ENCODE results near the gene SPAG7.

SPAG7 gene

DNA sequence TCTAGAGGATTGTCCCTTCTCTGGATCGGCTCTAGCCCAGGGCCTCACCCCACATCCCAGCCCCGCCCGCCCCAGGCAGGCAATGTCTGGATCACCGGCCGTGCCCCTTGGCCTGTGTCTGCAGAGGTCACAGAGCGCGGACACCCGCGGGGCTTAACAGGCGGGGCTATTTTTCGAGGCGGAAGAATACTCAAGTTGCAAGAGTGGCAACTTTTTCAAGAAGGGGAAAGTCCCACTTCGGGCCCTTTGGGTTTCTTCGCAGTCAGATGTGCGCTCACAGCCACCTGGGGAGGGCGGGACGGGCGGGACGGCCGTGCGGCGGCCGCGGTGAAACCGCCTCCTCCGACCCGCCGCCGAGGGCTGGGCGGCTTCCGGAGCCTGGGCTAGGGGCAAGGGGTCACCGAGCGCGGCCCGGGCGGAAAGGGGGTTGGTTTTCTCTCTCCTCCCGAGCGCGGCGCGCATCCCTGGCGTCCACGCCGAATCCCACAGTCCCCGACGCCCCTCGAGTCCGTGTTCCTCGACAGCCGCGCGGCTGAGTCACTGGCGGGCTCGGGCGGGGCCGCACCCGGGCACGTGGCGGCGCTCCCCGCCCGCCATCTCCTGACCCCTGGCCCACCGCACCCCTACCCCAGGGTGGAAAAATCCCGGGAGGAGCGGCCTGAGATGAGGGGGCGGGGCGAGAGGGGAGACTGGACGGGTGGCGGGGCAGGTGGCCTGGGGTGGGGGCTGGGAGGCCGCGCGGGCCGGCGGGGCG lies 18.1 kb downstream of the SPAG7 start:
- FAIRE-seq, result no peak

DNA sequence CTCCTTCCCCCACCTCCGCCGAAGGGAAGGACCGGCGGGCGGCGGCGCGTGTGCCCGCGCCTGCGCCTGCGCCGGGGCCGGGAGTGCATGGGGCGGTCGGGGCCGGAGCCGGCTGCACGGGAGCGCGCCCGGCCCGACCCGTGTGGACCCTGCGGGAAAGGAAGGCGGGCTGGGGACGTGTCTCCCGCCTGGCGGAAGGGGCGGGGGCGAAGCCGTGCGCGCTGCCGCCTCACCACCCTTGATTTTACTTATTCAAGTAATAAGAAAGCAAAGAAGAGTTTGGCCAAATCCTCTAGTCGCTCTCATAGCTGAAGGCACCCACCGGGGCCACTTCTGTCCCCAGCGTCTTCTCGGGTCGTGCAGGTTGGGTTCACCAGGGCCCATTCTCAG lies 18.7 kb downstream of the SPAG7 start:
- no peak for FAIRE-seq

DNA sequence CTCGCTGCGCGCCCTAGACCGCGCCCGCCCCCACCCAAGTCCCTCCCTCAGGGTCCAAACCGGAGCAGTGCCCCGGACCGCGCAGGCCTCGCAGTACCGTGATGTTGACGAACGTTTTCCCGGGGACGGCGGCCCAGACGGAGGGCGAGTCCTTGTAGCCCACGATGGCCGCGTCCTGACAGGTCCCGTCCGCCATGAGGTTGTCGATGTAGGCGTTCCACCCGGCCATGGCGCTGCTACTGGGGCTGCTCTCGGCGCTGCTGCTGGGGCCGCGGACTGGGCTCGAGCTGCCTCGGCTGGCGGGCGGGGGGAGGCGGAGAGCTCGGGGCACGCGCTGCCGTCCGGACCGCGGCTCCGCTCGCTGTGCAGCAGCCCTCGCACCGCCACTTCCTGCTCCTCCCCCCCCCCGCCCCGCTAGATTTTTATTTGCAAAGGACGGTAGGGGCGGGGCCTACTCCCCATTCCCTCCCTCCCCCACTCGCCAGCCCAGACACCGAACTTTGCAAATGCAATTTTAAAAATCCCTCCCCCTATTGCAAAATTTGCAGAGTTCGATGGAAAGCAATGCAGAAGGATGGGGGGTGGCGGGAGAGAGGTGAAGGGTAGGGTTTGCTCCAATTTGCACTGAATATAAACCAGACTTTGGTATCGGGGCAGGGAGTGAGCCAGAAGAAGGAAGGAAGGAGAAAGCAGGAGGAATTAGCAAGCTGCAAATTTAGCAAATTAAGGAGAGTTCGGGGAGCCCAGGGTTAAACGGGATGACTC lies 19.3 kb downstream of the SPAG7 start, which contains the start of gene PFN1:
PFN1 (minus strand) TSS at position 365 of the 765 bp plus-strand sequence; CDS start at position 229, 136 bp downstream.
- no peak for FAIRE-seq

DNA sequence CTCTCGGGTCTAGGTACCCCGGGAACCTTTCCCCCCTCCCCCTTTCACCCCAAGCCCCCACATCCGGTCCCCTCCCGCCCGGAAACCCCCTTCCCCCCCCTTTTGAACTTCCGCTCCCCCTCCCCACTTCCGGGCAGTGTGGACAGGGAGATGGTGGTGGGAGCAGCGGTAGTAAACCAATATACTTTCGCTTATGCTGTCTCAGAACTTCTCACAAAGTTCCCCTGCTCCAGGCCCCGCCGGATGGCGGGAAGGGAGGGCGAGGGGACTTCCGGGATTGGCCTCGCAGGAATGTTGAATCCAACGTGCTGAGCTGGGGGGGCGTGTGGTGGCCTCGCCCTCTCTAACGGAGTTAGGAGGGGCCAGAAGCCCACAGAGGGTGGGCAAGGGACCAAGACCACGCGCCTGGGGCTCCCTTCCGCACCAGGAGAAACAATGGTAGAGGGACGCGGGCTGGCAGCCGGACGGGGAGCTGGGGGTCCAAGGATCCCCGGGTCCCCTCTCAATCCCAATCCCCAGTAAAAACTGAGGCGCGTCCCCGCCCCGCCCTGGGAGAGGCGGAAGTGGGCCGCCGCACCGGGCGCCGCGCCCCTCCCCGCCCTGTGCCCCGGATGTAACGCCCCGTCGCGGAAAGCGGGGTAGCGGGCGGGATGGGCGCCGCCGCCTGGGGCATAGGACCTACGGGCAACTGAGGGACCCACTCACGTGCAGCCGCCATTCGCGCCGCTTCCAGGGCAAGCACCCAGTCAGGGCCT lies 20.0 kb downstream of the SPAG7 start:
- no peak for FAIRE-seq

DNA sequence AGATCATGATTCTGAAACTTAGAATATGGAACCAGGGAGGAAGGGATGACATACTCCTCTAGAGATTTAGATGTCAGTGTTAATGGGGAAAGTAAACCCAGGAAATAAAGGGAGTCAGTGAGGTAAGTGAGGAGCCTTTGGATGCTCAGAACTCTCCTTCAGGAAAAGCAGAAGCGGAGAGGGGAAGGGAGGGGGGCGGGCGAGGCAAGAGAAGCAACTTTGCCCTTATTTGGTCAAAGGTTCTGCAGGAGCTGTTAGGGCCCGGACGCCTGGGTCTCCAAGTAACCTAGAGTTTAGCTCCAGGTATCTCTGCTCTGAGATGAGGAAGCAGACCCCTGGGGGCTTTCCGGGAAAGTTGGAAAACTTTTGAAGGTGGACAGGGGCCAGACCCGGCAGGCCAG lies 20.6 kb downstream of the SPAG7 start:
- no peak for FAIRE-seq

DNA sequence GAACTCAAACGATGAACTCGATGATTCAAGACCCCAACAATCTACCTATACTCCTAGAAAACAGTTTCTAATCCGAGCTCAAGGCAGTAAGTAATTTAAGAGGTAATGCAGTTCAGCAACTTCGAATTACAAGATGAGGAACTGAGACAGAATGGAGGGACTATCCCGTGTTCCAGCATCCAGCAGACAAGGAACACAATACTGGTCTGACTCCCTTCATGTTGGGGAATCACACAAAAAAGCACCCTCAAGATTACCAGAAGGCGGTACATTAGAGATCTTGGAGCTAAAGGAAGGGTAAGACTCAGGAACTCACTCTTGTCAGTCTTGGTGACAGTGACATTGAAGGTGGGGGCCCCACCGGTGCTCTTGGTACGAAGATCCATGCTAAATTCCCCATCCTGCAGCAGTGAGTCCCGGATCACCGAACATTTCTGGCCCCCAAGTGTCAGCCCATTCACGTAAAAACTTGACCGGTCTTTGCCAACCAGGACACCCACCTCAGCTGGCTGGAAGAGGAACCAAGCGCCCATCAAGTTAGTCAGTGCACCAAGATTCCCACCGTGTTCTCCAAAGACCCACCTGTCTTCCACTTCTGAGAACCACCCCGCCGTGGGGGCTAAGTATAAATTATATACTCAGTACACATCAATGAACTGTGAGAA lies 21.2 kb downstream of the SPAG7 start:
- FAIRE-seq, result no peak

DNA sequence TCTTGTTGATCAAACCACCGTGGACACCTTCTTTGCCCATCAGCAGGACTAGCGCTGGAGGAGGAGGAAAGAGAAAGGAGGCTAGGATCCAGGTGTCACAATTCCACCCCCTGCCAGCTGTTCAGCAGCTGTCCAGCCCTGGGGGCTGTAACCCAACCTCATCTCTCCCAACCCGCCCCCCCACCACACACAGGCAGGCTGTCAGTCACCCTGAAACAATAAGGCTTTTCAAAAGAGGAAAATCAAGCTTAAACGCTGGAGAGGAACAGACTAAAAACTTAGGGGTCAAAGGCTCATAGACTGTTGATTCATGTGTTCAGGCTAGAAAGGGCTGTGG lies 21.7 kb downstream of the SPAG7 start:
- no peak for FAIRE-seq

DNA sequence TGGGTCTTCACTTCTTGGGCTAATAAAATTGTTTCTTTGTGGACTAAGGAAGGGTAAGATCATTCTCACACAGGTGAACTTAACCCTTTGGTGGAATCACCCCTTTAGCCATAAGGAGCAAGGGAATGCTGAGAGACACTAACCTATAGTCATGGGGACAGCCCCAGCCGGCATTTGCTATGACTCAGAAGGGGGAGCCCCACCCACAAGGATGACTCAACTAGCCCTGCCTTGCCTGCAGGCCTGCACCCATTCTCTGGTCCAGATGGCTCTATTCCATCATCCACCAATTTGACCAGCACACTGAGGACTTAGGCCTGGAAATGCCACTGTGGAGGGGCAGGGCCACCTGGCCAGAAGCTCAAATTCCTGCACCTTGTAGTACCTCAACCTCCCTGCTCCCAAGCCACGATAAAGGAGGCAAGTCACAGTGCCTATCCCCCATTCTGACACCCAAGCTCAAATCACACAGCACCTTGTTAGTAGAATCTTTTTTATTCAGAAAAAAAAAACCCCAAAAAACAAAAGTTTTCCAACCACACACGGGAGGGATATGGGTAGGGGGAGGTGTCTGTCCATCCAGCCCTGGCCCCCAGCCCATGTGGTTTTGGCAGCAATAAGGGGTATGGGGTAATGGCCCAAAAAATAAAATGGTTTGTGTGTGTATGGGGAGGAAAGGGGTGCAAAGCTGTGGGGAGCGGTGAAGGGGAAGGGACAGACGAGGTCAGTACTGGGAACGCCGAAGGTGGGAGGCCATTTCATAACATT lies 22.3 kb downstream of the SPAG7 start:
- FAIRE-seq, result no peak

DNA sequence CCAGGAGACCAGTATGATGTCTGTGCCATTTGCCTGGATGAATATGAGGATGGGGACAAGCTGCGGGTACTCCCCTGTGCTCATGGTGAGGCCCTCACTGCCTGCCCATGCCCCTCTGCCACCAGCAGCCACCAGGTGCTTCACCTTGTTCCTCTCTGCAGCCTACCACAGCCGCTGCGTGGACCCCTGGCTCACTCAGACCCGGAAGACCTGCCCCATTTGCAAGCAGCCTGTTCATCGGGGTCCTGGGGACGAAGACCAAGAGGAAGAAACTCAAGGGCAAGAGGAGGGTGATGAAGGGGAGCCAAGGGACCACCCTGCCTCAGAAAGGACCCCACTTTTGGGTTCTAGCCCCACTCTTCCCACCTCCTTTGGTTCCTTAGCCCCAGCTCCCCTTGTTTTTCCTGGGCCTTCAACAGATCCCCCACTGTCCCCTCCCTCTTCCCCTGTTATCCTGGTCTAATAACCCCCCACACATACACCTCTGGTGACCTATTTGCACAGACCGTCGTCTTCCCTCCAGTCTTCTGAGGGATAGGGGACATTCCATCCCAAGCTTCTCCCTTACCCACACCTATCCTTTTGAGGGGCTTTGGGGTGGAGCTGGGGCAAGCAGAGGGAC lies 23.0 kb downstream of the SPAG7 start:
- no peak for FAIRE-seq

DNA sequence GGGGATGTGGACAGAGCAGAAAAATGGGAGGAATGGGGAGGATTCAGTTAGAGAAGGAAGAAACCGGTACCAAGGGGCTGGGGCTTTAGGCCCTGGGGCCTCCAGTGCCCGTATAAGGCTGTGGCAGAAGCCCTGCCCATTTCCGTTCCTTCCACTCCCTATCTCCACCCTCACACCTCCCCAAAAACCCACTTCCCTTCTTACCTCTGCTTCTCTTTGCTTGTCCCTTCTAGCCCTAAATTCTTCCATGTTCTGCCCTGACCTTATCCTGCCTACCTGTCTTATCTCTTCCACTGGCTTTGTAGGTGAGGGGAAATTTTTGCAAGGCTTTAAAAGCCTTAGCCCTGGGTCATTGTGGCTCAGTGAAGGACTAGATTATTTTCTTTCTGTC lies 23.5 kb downstream of the SPAG7 start:
- no peak for FAIRE-seq

DNA sequence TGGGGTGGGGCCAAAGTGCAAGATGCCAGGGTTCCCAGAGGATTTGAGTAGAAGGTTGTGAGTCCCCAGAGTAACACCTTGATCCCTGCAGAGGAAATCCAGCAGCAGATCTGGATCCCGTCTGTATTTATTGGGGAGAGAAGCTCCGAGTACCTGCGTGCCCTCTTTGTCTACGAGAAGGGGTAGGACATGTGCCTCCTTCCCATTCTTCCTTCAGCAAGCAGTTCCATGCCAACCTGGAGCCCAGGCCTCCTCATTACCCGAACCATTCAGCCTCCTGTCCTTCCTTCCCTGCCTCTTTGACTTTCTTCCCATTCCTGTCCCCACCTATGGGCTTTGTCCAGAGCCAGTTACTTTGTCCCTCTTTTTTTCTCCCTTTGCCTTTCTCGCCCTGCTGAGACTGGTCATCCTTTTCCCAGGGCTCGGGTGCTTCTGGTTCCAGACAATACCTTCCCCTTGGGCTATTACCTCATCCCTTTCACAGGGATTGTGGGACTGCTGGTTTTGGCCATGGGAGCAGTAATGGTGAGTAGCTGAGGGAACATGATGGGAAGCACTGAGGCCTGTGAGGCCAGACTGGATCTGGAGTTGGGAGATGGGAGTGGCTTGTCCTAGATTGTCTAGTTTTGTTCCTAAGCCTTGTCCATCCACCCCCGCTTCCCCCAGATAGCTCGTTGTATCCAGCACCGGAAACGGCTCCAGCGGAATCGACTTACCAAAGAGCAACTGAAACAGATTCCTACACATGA lies 24.7 kb downstream of the SPAG7 start:
- no peak for FAIRE-seq

DNA sequence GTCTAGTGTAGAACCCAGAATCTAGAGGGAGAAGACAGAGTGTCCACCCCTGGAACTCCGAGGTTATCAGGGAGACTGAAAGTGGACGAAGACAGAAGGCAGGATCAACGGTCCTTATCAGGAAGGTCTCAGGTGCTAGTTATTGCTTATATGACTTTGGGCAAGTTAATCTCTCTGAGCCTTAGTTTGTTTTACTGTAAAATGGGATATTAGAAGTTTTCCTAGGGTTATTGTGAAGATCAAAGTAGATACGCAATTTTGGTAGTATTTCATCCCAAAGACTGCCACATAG lies 26.4 kb downstream of the SPAG7 start:
- FAIRE-seq, result no peak

DNA sequence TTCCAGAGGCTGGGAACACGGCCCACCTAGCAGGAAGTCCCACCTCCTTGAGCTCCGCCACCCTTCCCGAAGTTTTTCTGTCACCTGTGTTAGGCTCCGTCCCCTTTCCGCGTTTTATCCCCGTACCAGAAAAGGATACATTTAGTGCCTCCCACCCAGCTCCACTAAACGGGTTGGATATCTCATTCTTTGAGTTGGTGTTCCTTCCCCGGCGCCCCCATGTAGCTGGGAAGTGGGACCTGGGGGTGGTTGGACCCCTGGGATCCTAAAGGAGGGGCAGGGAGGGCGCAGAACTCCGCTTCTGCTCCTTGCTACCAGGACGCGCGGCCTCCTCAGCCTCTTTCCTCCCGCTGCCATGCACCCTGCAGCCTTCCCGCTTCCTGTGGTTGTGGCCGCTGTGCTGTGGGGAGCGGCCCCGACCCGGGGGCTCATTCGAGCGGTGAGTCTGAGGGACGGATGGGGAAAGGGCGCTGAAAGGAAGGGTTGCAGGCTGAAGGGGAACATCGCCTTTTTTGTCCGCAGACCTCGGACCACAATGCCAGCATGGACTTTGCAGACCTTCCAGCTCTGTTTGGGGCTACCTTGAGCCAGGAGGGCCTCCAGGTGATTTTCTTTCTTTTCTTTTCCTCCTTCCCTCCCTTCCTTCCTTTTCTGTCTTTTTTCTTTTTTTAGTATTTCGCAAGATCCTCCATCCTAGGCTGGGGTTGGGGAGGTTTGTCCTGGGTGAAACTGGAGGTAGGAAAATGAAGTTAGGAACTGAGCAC lies 26.9 kb downstream of the SPAG7 start:
- no peak for FAIRE-seq

DNA sequence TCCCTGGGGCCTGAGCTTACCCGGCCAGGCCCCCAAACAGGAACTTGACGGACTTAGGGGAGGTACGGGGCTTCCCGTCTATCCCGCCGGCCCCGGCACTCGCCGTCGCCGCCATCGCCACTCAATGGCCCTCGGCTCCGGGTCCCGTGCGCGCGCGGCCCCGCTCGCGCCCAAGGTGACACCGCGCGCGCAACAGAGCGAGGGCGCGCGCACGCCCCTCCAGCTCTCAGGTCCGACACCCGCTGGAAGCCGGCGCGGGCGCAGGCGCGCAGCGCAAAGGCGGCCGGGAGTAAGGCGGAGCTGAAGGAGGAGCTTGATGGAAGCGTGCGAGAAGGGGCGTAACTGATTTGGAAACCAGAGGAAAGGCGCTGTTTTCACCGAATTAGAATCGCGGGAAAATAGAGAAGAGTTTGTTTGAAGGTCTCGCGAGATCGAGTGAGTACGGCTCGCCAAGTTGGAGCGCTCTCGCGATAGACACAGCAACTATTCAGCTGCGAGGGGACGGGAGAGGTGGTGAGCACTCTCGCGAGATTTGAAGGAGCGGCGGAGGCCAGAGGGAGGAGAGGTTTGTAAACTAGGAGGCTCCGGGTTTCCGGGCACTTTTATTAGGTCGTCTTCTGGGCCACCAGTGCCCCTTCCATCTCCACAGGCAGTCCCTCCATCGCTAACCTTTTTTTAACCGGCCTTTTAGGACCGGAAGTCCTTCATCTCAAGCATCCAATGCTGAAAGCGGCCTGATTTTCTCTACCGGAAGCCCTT lies 27.6 kb downstream of the SPAG7 start, which contains the start of the genes RNF167 and SLC25A11:
RNF167 (plus strand) TSS at position 473 of the 759 bp plus-strand sequence. CDS start 642 bp downstream, outside the sequence.
SLC25A11 (minus strand) TSS at position 251 of the 759 bp plus-strand sequence; CDS start at position 115, 136 bp downstream.
- peak; percentile 98 for FAIRE-seq

DNA sequence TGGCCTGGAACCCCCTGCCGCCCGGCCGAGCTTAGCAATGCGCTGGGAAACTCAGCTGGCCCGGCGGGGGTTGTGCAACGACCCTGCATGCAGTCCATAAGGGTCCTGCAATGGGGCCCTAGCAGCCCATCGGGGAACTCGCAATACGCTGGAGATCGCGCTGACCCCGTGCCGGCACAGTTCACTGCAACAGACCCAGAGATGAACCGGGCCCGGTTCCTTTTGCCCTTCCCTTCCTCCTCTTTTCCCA lies 28.1 kb downstream of the SPAG7 start:
- no peak for FAIRE-seq

DNA sequence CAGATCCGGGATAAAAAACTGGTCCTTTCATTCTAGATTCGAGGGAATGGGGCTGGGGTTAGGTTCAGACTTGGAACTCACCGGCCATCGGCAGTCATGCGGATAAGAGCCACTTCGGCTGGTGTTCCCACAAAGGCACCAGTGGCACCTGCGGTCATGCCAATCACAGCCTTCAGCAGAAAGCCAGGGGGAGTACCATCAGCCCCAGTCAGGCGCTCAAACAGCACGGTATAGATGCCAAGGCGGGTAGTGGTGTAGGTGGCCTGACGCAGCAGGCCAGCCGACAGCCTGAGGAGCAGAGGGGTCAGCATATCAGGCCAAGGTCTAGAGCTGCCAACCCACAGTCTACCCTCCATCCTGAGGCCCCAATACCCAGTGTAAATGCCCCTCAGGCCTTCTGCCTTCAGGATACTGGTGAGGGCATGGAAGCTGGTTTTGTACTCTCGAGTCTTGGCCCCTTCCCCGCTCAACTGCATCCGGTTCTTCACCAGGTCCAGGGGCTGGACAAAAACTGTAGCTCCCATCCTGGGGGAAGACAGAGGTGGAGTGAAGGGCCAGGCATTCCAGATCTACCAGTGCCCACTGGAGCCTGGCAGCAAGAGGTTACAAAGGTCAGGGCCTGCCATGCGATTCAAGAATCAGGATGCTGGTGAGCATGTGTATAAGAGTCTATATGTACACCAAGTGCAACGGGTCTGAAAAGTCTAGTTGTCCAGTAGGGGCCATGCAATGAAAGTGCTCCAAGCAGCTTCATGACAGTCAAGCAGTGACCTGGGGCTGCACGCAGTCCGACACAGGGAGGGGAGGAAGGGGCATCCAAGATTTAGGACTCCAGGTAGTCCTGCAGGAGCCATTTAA lies 28.7 kb downstream of the SPAG7 start:
- no peak for FAIRE-seq

DNA sequence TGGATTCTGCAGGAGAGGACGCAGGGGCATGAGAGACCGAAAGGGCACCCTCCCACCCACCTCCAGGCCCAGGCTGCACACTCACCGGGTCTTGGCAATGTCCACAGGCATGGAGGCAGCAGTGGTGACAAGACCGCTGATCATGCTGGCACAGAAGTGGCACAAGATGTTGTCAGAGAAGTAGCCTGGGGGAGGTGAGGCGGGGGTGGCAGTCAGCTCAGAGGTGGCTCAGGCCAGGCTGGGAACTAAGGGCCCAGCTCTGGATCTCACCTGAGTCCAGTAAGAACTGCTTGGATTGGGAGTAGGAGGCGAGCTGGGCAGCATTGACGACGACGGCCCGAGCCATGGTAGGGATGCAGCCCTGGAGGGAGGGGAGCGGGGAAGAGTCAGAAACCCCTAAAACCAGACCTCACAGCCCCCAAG lies 29.5 kb downstream of the SPAG7 start:
- no peak for FAIRE-seq

DNA sequence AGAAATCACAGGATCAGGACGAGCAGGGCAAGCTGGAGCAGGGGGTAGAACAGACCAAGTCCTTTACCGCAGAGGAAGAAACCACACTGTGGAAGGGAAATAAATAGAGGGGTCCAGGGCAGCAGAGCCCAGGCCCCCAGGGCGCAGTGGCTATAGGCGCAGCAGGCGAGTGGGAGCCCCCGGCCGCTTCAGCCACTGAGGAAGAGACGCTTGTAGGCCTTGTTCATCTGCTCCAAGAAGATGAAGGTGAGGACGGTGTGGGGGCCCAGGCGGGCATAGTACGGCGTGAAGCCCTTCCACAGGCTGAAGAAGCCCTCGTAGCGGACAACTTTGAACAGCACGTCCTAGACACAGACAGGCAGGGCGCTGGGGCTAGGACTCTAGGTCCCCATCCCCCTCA lies 30.1 kb downstream of the SPAG7 start:
- no peak for FAIRE-seq

DNA sequence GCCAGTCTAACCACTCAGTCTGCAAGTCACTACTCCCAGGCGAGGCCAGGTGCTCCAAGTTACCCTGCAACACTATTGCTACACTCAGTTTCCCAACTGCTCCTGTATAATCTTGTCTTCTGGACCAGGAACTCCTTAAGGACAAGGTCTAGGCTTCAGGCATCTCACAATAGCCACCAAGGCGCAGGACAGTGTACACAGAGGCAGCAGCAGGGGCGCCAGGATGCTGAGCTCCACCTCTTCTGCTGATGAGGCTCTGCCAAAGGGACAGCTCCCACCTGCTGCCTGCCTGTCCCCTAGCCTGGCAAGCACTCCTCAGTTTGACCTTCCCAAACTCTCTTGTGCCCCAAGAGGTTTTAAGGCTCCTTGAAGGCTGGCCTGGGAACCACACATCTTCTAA lies 31.2 kb downstream of the SPAG7 start:
- FAIRE-seq, result no peak
